Cardiac muscle cell (in vitro differentiated cells and primary cell): ENCODE measurements around the gene FHIT. TPM values are rescaled to one million over a fixed set of nuclear protein-coding genes. Genes with fewer than 3 reads are reported as not detected.
A peak's percentile ranks its signal among the peaks of the same experiment; 100 is the strongest.

Source experiments
- DNase-seq, 2 donors: peaks; one replicate each; pipeline versions ENCODE4 v3.0.0 to v3.0.0-alpha.2; 2010 to 2017; ENCODE audit warnings: low read depth in 1 of 2, low spot score in 1 of 2
- H3K27ac ChIP-seq: fragments of 200-600 bp; sonication (generic); 2 replicates; pipeline ENCODE4 v1.5.1; 2016
- H3K27me3 ChIP-seq: fragments of 200-600 bp; sonication (generic); 2 replicates; pipeline ENCODE4 v1.6.0; 2016; ENCODE audit warnings: control low read depth
- H3K36me3 ChIP-seq: fragments of 200-600 bp; sonication (generic); 2 replicates; pipeline ENCODE4 v1.5.1; 2016; ENCODE audit warnings: control low read depth
- H3K4me1 ChIP-seq: fragments of 200-600 bp; sonication (generic); 2 replicates; pipeline ENCODE4 v1.8.1; 2017; ENCODE audit warnings: low read depth, mild to moderate bottlenecking, mixed run types
- H3K4me3 ChIP-seq: fragments of 200-600 bp; sonication (generic); 2 replicates; pipeline ENCODE4 v1.5.1; 2016; ENCODE audit warnings: mild to moderate bottlenecking
- H3K9me3 ChIP-seq: fragments of 200-600 bp; sonication (generic); 2 replicates; pipeline ENCODE4 v1.5.1; 2017; ENCODE audit warnings: low read depth, mild to moderate bottlenecking, control low read depth
- CTCF ChIP-seq: IDR thresholded peaks from 2 replicates; pipeline ENCODE4 v1.5.1; 2012; ENCODE audit warnings: low read depth, mild to moderate bottlenecking, low read length
- polyA plus RNA-seq: library from polyadenylated mRNA; unstranded; fragments of >200 nt; fragmentation: Nextera tagmentation; extraction: Ambion mirVana; gene quantifications from 2 replicates; pipeline ENCODE4 v1.2.1, GENCODE V29; 2016
- total RNA-seq: library from RNA; depleted of rRNA; stranded (reverse); fragments of >200 nt; gene quantifications from 2 replicates; pipeline ENCODE4 v1.2.3, GENCODE V29; 2016

The FHIT gene
- total and polyA plus RNA-seq, 2 experiments from 2014 or later, result 6.9 to 12.5 TPM

GRCh38 chr3:61172684-61173083 is 78.6 kb downstream of the FHIT start:
- Histone ChIP-seq H3K4me3 (no peak overlapping the region), H3K27ac (no peak overlapping the region), H3K4me1 (peaks cover 7% of the 10 kb centered on the region), H3K27me3 (no peaks in the 10 kb centered on the region), H3K9me3 (no peaks in the 10 kb centered on the region), H3K36me3 (no peaks in the 10 kb centered on the region)
- TF ChIP-seq CTCF, result no peak
- DNase-seq, result peak in 1 of 2 donors; percentile 36

- Histone ChIP-seq H3K27me3 (no peaks in the 10 kb centered on the region), H3K9me3 (no peaks in the 10 kb centered on the region), H3K36me3 (no peaks in the 10 kb centered on the region), H3K4me3 (no peak overlapping the region), H3K4me1 (peaks cover 7% of the 10 kb centered on the region), H3K27ac (no peak overlapping the region)
- no peak for DNase-seq
- no peak for TF ChIP-seq CTCF
These were observed 79.0 kb downstream of the FHIT start for GRCh38 chr3:61172203-61172602.

GRCh38 chr3:61169621-61170251 is 81.5 kb downstream of the FHIT start:
- Histone ChIP-seq H3K4me3 (no peak overlapping the region), H3K36me3 (no peaks in the 10 kb centered on the region), H3K9me3 (no peaks in the 10 kb centered on the region), H3K4me1 (peaks cover 7% of the 10 kb centered on the region), H3K27ac (no peak overlapping the region), H3K27me3 (no peaks in the 10 kb centered on the region)
- no peak for TF ChIP-seq CTCF
- no peak for DNase-seq

GRCh38 chr3:61168286-61168685 is 83.0 kb downstream of the FHIT start:
- Histone ChIP-seq H3K4me1 (peaks cover under 1% of the 10 kb centered on the region), H3K27me3 (no peaks in the 10 kb centered on the region), H3K27ac (no peak overlapping the region), H3K4me3 (no peak overlapping the region), H3K9me3 (no peaks in the 10 kb centered on the region), H3K36me3 (no peaks in the 10 kb centered on the region)
- no peak for DNase-seq
- no peak for TF ChIP-seq CTCF

GRCh38 chr3:61162965-61163364 is 88.3 kb downstream of the FHIT start:
- Histone ChIP-seq H3K4me3 (no peak overlapping the region), H3K27me3 (no peaks in the 10 kb centered on the region), H3K36me3 (no peaks in the 10 kb centered on the region), H3K27ac (no peak overlapping the region), H3K9me3 (no peaks in the 10 kb centered on the region), H3K4me1 (peaks cover 12% of the 10 kb centered on the region)
- no peak for TF ChIP-seq CTCF
- DNase-seq, result no peak

- no peak overlapping the region for H3K4me3 ChIP-seq
- H3K36me3 ChIP-seq, result no peaks in the 10 kb centered on the region
- no peak for DNase-seq
- H3K9me3 ChIP-seq, result no peaks in the 10 kb centered on the region
- no peaks in the 10 kb centered on the region for H3K27me3 ChIP-seq
- peaks cover 15% of the 10 kb centered on the region for H3K4me1 ChIP-seq
- no peak overlapping the region for H3K27ac ChIP-seq
- TF ChIP-seq CTCF, result no peak
These were observed 92.6 kb downstream of the FHIT start for GRCh38 chr3:61158667-61159066.
